Measurements from ENCODE around the gene NAGA.

Gene NAGA

GRCh38 chr22:42039271-42039670 is 31.3 kb downstream of the NAGA start:
- DNase-seq (ENCODE audit: low read depth in 2 of 2) = no peak

- no peak for DNase-seq (ENCODE audit: low read depth in 2 of 2)
Observed at GRCh38 chr22:42035256-42035655, 35.4 kb downstream of the NAGA start.

GRCh38 chr22:42033263-42034181 is 37.1 kb downstream of the NAGA start:
- DNase-seq (ENCODE audit: low read depth in 2 of 2) = no peak

GRCh38 chr22:42026705-42027104 is 43.9 kb downstream of the NAGA start:
- no peak for DNase-seq (ENCODE audit: low read depth in 2 of 2)

- no peak for DNase-seq (ENCODE audit: low read depth in 2 of 2)
Observed at GRCh38 chr22:42025421-42025820, 45.2 kb downstream of the NAGA start.

GRCh38 chr22:42022162-42022847 is 48.3 kb downstream of the NAGA start:
- no peak for DNase-seq (ENCODE audit: low read depth in 2 of 2)

GRCh38 chr22:42021571-42021970 is 49.0 kb downstream of the NAGA start:
- no peak for DNase-seq (ENCODE audit: low read depth in 2 of 2)

- DNase-seq (ENCODE audit: low read depth in 2 of 2) = no peak
Observed at GRCh38 chr22:42018224-42018623, 52.4 kb downstream of the NAGA start.

- DNase-seq (ENCODE audit: low read depth in 2 of 2) = no peak
Observed at GRCh38 chr22:42016111-42016510, 54.5 kb downstream of the NAGA start.

- DNase-seq (ENCODE audit: low read depth in 2 of 2) = no peak
Observed at GRCh38 chr22:42013385-42013784, 57.2 kb downstream of the NAGA start.

- DNase-seq (ENCODE audit: low read depth in 2 of 2) = no peak
Observed at GRCh38 chr22:42010778-42011177, 59.8 kb downstream of the NAGA start.
